Neural progenitor cell (in vitro differentiated cells): ENCODE data around the gene DIRAS1.

Experiments used
- CTCF ChIP-seq: fragments of 200-600 bp; sonication (generic); IDR thresholded peaks from 2 replicates; pipeline ENCODE4 v1.5.1; 2017; ENCODE audit warnings: antibody characterized with exemption, mild to moderate bottlenecking
- EZH2 ChIP-seq: fragments of 200-600 bp; sonication (generic); IDR thresholded peaks from 2 replicates; pipeline ENCODE4 v1.6.1; 2017; ENCODE audit warnings: antibody characterized with exemption, mild to moderate bottlenecking, moderate library complexity
- EZH2phosphoT487 ChIP-seq: fragments of 200-600 bp; sonication (generic); IDR thresholded peaks from 2 replicates; pipeline ENCODE4 v1.6.1; 2017; ENCODE audit warnings: antibody characterized with exemption

GRCh38 chr19:2700660-2701360, 20.4 kb downstream of the DIRAS1 start:
- no peak for TF ChIP-seq CTCF
- TF ChIP-seq EZH2, result no peak
- no peak for TF ChIP-seq EZH2phosphoT487
